Osteocyte (in vitro differentiated cells): ENCODE data around the gene GRIK5. TPM values are rescaled to one million over a fixed set of nuclear protein-coding genes. Genes with fewer than 3 reads are reported as not detected.

Experiments used
- DNase-seq: peaks from one replicate; pipeline ENCODE4 v3.0.0; 2021; ENCODE audit warnings: mixed read lengths; ENCODE audit not compliant: unreplicated experiment; ENCODE audit errors: extremely low spot score
- H3K27ac Mint-ChIP-seq: one replicate; pipeline ENCODE4 v1.8.0; 2021; ENCODE audit warnings: mild to moderate bottlenecking, mixed read lengths; ENCODE audit not compliant: unreplicated experiment
- H3K27me3 Mint-ChIP-seq: one replicate; pipeline ENCODE4 v1.8.0; 2021; ENCODE audit warnings: mixed read lengths; ENCODE audit not compliant: unreplicated experiment
- H3K36me3 Mint-ChIP-seq: one replicate; pipeline ENCODE4 v1.8.0; 2021; ENCODE audit warnings: mixed read lengths; ENCODE audit not compliant: unreplicated experiment
- H3K4me1 Mint-ChIP-seq: one replicate; pipeline ENCODE4 v1.8.0; 2021; ENCODE audit warnings: mixed read lengths; ENCODE audit not compliant: unreplicated experiment
- H3K4me3 Mint-ChIP-seq: one replicate; pipeline ENCODE4 v1.8.0; 2021; ENCODE audit warnings: mild to moderate bottlenecking, moderate library complexity, mixed read lengths; ENCODE audit not compliant: unreplicated experiment
- H3K9me3 Mint-ChIP-seq: one replicate; pipeline ENCODE4 v1.8.0; 2021; ENCODE audit warnings: mixed read lengths; ENCODE audit not compliant: unreplicated experiment
- total RNA-seq: library from RNA; stranded (reverse); gene quantifications from 2 replicates; pipeline ENCODE4 v1.2.1, GENCODE V29; 2021
- TF ChIP-seq, protein P1 (sequence below): fragments of 200-600 bp; sonication (generic); IDR thresholded peaks from 2 replicates; pipeline ENCODE4 v1.5.0; 2021; ENCODE audit warnings: antibody characterized with exemption, mild to moderate bottlenecking, moderate library complexity

The GRIK5 gene
- total RNA-seq, 1 donor from 2014 or later = 0.38 TPM

DNA sequence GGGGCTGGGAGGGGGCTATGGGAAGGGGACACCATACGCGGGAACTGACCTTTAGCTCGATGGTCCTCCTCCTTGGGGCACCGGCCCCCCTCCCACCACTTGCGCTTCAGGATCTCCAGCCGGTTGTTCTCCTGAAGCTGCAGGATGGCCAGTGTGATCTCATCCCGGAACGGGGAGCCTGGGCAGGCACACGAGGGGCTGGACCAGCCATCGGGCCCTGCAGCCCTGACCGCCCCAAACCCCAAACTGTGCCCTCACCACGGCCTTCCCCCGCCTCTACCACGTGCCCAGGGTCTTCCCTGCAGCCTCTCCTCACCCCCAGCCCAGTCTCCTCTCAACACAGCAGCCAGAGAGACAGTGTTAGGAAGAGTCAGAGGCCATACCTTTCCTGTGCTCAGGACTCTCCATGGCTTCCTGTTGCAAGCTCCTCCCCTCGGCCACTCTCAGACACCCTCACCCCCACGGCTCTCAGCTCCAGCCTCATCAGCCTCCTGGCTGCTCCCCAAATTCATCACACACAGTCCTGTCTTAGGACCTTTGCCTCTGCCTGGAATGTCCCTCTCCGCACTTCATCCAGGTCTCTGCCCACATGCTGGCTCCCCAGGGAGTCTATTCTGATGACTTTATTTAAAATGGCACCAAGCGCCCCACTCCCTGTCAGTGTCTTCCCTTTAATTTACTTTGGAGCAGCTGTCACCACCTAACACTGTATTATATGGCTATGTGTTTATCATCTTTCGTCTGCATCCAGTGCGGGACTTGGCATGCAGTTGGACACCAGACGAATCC is 66.3 kb downstream of the GRIK5 start:
- H3K27me3 Mint-ChIP-seq = peaks cover 41% of the 10 kb centered on the region
- DNase-seq = no peak
- peaks cover 7% of the 10 kb centered on the region for H3K4me1 Mint-ChIP-seq
- TF ChIP-seq, protein P1, sequence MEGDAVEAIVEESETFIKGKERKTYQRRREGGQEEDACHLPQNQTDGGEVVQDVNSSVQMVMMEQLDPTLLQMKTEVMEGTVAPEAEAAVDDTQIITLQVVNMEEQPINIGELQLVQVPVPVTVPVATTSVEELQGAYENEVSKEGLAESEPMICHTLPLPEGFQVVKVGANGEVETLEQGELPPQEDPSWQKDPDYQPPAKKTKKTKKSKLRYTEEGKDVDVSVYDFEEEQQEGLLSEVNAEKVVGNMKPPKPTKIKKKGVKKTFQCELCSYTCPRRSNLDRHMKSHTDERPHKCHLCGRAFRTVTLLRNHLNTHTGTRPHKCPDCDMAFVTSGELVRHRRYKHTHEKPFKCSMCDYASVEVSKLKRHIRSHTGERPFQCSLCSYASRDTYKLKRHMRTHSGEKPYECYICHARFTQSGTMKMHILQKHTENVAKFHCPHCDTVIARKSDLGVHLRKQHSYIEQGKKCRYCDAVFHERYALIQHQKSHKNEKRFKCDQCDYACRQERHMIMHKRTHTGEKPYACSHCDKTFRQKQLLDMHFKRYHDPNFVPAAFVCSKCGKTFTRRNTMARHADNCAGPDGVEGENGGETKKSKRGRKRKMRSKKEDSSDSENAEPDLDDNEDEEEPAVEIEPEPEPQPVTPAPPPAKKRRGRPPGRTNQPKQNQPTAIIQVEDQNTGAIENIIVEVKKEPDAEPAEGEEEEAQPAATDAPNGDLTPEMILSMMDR = no peak
- H3K9me3 Mint-ChIP-seq = no peaks in the 10 kb centered on the region
- peaks cover 5% of the 10 kb centered on the region for H3K36me3 Mint-ChIP-seq
- no peak overlapping the region for H3K27ac Mint-ChIP-seq
- H3K4me3 Mint-ChIP-seq = no peak overlapping the region

DNA sequence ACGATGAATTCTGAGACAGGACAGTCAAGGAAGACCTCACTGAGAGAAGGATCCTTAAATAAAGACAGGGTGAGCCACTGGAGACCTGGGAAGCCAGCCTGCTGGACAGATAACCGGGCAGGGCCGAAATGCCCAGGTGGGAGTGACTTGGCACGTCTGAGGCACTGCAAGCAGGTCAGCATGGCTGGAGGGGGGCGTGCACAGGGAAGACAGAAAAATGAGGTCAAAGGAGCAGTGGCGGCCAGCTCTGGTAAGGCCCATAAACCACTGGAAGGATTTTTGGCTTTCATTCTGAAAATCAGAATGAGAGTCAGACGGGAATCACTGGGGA is 70.2 kb downstream of the GRIK5 start:
- TF ChIP-seq, protein P1 = no peak
- no peak overlapping the region for H3K4me3 Mint-ChIP-seq

DNA sequence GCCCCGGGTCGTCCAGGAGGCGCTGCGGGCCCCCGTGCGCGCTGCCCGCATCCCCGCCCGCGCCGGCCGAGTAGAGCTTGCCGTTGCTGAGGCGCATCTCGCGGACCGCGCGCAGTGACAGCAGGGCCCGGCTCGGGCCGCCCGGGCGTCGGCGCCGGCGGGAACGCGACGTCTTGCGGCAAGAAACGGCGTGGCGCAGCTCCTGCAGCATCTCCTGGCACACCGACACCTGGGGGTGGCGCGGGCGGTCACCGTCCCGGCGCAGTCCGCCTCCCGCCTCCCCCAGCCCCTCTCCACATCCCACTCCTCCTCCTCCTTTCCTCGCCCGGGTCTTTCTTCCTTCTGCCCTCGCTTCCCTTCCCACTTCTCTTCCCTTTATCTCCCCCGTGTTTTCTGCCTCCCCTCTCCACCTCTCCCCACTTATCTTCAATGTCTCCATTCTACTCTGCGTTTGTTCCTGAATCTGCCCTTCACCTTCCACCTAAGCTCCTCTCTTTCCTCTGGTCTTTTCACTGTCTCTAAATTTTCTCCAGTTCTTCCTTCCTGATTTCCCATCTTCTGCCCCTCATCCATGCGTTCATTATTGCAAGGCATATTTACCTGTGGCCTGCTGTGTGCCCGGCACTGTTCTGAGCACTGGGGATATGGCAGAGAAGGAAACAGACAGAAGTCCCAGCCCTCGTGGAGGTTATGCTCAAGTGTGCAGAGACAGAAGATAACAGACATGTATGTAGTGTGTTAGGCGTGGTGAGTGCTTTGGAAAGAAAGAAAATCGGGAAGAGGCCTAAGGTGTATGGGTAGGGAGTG is 70.7 kb downstream of the GRIK5 start:
- Mint-ChIP-seq H3K4me1 (peaks cover 8% of the 10 kb centered on the region), H3K27ac (no peak overlapping the region), H3K4me3 (peak overlapping the region; percentile 3), H3K27me3 (peaks cover 72% of the 10 kb centered on the region), H3K9me3 (no peaks in the 10 kb centered on the region), H3K36me3 (peaks cover 5% of the 10 kb centered on the region)
- TF ChIP-seq, protein P1 = no peak
- DNase-seq = no peak

More for the DNA sequence above, 70.2 kb downstream of the GRIK5 start:
- peaks cover 5% of the 10 kb centered on the region for H3K36me3 Mint-ChIP-seq
- DNase-seq = no peak
- H3K27me3 Mint-ChIP-seq = peaks cover 69% of the 10 kb centered on the region
- H3K9me3 Mint-ChIP-seq = no peaks in the 10 kb centered on the region
- no peak overlapping the region for H3K27ac Mint-ChIP-seq
- peaks cover 8% of the 10 kb centered on the region for H3K4me1 Mint-ChIP-seq

DNA sequence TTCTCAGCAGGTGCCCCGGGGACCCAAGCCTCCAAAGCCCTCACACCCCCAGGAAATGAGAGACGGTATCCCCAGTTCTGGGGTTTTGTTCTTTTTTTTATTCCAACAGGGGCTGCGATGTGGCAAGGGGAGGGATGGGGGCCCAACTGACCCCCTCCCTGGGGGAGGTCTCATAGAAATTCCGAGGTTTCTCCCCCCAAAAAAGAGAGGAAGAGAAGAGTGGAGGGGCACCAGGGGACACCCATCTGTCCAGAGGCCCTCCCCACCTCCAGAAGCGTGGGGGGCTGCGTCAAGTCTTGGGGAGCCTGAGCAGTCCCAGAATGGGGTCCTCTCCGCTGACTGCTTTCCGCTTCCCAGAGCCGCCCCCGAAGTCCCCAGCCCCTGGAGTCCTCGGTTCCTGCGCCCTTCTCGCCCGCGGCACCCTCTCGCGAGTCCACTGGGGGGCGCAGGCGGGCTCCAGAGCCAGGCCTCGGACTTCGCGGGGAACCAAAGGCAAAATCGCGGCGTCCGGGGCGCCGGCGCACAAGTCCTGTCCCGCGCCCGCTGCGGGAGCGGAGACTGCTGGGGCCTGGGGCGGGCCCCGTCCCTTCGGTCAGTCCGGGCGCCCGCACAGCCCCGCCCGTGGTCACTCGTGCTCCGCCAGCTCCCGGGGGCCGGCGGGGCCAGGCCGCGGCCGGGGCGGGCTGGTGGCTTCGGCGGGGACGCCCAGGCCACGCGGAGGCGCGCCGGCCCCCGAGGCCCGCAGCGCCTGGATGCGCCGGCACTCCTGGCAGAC is 71.6 kb downstream of the GRIK5 start:
- TF ChIP-seq, protein P1 = peak; percentile 64
- peak; percentile 85 for DNase-seq
- Mint-ChIP-seq H3K27me3 (peaks cover 66% of the 10 kb centered on the region), H3K4me1 (peaks cover 10% of the 10 kb centered on the region), H3K4me3 (no peak overlapping the region), H3K36me3 (peaks cover 5% of the 10 kb centered on the region), H3K27ac (no peak overlapping the region), H3K9me3 (no peaks in the 10 kb centered on the region)
